KMS-11 (cell line): ENCODE data around the gene SECISBP2L.

Experiments used
- H2AFZ ChIP-seq: fragments of 200-600 bp; sonication (generic); 2 replicates; pipeline ENCODE4 v1.6.1; 2016; ENCODE audit warnings: antibody characterized with exemption, mixed run types, low read depth
- H3K27ac ChIP-seq: fragments of 200-600 bp; sonication (generic); 2 replicates; pipeline ENCODE4 v1.6.1; 2016; ENCODE audit warnings: mild to moderate bottlenecking, mixed run types
- H3K27me3 ChIP-seq: fragments of 200-600 bp; sonication (generic); 2 replicates; pipeline ENCODE4 v1.6.1; 2017; ENCODE audit warnings: mild to moderate bottlenecking, low read depth, mixed run types, moderate library complexity; ENCODE audit not compliant: insufficient read depth
- H3K36me3 ChIP-seq: fragments of 200-600 bp; sonication (generic); 2 replicates; pipeline ENCODE4 v1.6.1; 2017; ENCODE audit warnings: mild to moderate bottlenecking, mixed run types; ENCODE audit not compliant: insufficient read depth
- H3K4me1 ChIP-seq: fragments of 200-600 bp; sonication (generic); 2 replicates; pipeline ENCODE4 v1.6.1; 2016; ENCODE audit warnings: mild to moderate bottlenecking, low read depth, mixed run types; ENCODE audit not compliant: poor library complexity, severe bottlenecking
- H3K4me2 ChIP-seq: fragments of 200-600 bp; sonication (generic); 2 replicates; pipeline ENCODE4 v1.7.0; 2016; ENCODE audit warnings: mild to moderate bottlenecking, mixed run types
- H3K4me3 ChIP-seq: fragments of 200-600 bp; sonication (generic); IDR thresholded peaks from 2 replicates; pipeline ENCODE4 v1.6.1; 2017; ENCODE audit warnings: low read depth, low read length, mixed read lengths; ENCODE audit not compliant: insufficient read depth
- H3K79me2 ChIP-seq: fragments of 200-600 bp; sonication (generic); 2 replicates; pipeline ENCODE4 v1.6.1; 2016; ENCODE audit warnings: low read depth, mixed run types; ENCODE audit not compliant: insufficient read depth
- H3K9ac ChIP-seq: fragments of 200-600 bp; sonication (generic); 2 replicates; pipeline ENCODE4 v1.6.1; 2016; ENCODE audit warnings: mild to moderate bottlenecking, mixed run types
- H4K20me1 ChIP-seq: fragments of 200-600 bp; sonication (generic); 2 replicates; pipeline ENCODE4 v1.6.1; 2016; ENCODE audit warnings: mild to moderate bottlenecking, mixed run types; ENCODE audit not compliant: insufficient read depth
- CTCF ChIP-seq: fragments of 200-600 bp; sonication (generic); conservative IDR thresholded peaks from 2 replicates; pipeline ENCODE4 v1.6.1; 2017; ENCODE audit warnings: low read depth, mild to moderate bottlenecking, antibody characterized with exemption, low read length, moderate library complexity, mixed read lengths

Gene SECISBP2L

GRCh38 chr15:49046220-49047102 lies at the start of gene SECISBP2L:
SECISBP2L (minus strand) TSS chr15:49046446; CDS start chr15:49046299, 147 bp downstream.
- no peaks in the 10 kb centered on the region for H3K36me3 ChIP-seq
- H3K4me3 ChIP-seq: no peak within 1 kb of the TSS
- peaks cover 25% of the 10 kb centered on the region for H3K4me1 ChIP-seq
- no peaks in the 10 kb centered on the region for H4K20me1 ChIP-seq
- H3K79me2 ChIP-seq: peaks cover 45% of the 10 kb centered on the region
- H3K4me2 ChIP-seq: peak within 1 kb of the TSS; percentile 76
- 0 out of 2 replicates have a peak, but pooled peaks have one; percentile 16 for TF ChIP-seq CTCF
- peak within 1 kb of the TSS; percentile 37; the same call in 1 of the 2 replicates for H3K27ac ChIP-seq
- H3K27me3 ChIP-seq: no peaks in the 10 kb centered on the region
- peak within 1 kb of the TSS; percentile 57; the same call in 1 of the 2 replicates for H3K9ac ChIP-seq
- peak within 1 kb of the TSS; percentile 98 for H2AFZ ChIP-seq

GRCh38 chr15:49094923-49095322 lies 48.7 kb upstream of the SECISBP2L start:
- no peaks in the 10 kb centered on the region for H4K20me1 ChIP-seq
- H3K4me1 ChIP-seq: no peaks in the 10 kb centered on the region
- no peak for TF ChIP-seq CTCF
- H3K27ac ChIP-seq: no peak overlapping the region
- H3K9ac ChIP-seq: no peak overlapping the region
- H3K36me3 ChIP-seq: no peaks in the 10 kb centered on the region
- H3K4me2 ChIP-seq: no peak overlapping the region
- no peak overlapping the region for H2AFZ ChIP-seq
- no peak overlapping the region for H3K4me3 ChIP-seq
- no peaks in the 10 kb centered on the region for H3K79me2 ChIP-seq
- no peaks in the 10 kb centered on the region for H3K27me3 ChIP-seq

GRCh38 chr15:49093252-49094105 lies 47.2 kb upstream of the SECISBP2L start:
- Histone ChIP-seq H3K9ac (no peak overlapping the region), H3K4me1 (no peaks in the 10 kb centered on the region), H3K79me2 (no peaks in the 10 kb centered on the region), H3K27me3 (no peaks in the 10 kb centered on the region), H3K4me3 (no peak overlapping the region), H3K27ac (no peak overlapping the region), H4K20me1 (no peaks in the 10 kb centered on the region), H2AFZ (no peak overlapping the region), H3K4me2 (no peak overlapping the region), H3K36me3 (no peaks in the 10 kb centered on the region)
- no peak for TF ChIP-seq CTCF

GRCh38 chr15:49088996-49089395 lies 42.8 kb upstream of the SECISBP2L start:
- no peaks in the 10 kb centered on the region for H3K36me3 ChIP-seq
- H3K4me3 ChIP-seq: no peak overlapping the region
- no peaks in the 10 kb centered on the region for H3K79me2 ChIP-seq
- H3K4me1 ChIP-seq: no peaks in the 10 kb centered on the region
- H2AFZ ChIP-seq: no peak overlapping the region
- H3K4me2 ChIP-seq: no peak overlapping the region
- TF ChIP-seq CTCF: no peak
- H4K20me1 ChIP-seq: no peaks in the 10 kb centered on the region
- H3K27ac ChIP-seq: no peak overlapping the region
- no peaks in the 10 kb centered on the region for H3K27me3 ChIP-seq
- H3K9ac ChIP-seq: no peak overlapping the region
